Measurements from ENCODE around the gene DSCAM. TPM values are rescaled to one million over a fixed set of nuclear protein-coding genes. Genes with fewer than 3 reads are reported as not detected.

Gene DSCAM
- total and polyA plus RNA-seq, 2 experiments from 2014 or later: 0.07 TPM; not detected in 1

DNA sequence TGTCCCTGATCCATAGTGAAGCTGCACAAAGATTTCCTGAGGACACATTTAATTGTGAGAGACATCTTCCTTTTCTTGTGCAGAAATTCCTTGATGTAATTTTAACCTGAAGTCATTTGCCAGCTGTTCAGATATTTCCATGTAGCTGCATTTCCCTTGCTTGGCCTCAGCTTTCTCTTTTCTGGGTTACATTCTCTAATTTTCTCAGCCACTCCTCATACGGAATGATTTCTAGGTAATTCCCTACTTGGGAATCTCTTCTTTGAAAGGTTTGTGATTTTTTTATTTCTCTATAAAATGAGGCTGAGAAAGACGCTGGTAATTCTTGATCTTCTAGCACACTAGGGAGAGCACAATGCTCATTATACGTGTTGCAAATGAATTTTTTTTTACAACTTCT lies 780.7 kb downstream of the DSCAM start (continued):
- TF ChIP-seq, protein P1, sequence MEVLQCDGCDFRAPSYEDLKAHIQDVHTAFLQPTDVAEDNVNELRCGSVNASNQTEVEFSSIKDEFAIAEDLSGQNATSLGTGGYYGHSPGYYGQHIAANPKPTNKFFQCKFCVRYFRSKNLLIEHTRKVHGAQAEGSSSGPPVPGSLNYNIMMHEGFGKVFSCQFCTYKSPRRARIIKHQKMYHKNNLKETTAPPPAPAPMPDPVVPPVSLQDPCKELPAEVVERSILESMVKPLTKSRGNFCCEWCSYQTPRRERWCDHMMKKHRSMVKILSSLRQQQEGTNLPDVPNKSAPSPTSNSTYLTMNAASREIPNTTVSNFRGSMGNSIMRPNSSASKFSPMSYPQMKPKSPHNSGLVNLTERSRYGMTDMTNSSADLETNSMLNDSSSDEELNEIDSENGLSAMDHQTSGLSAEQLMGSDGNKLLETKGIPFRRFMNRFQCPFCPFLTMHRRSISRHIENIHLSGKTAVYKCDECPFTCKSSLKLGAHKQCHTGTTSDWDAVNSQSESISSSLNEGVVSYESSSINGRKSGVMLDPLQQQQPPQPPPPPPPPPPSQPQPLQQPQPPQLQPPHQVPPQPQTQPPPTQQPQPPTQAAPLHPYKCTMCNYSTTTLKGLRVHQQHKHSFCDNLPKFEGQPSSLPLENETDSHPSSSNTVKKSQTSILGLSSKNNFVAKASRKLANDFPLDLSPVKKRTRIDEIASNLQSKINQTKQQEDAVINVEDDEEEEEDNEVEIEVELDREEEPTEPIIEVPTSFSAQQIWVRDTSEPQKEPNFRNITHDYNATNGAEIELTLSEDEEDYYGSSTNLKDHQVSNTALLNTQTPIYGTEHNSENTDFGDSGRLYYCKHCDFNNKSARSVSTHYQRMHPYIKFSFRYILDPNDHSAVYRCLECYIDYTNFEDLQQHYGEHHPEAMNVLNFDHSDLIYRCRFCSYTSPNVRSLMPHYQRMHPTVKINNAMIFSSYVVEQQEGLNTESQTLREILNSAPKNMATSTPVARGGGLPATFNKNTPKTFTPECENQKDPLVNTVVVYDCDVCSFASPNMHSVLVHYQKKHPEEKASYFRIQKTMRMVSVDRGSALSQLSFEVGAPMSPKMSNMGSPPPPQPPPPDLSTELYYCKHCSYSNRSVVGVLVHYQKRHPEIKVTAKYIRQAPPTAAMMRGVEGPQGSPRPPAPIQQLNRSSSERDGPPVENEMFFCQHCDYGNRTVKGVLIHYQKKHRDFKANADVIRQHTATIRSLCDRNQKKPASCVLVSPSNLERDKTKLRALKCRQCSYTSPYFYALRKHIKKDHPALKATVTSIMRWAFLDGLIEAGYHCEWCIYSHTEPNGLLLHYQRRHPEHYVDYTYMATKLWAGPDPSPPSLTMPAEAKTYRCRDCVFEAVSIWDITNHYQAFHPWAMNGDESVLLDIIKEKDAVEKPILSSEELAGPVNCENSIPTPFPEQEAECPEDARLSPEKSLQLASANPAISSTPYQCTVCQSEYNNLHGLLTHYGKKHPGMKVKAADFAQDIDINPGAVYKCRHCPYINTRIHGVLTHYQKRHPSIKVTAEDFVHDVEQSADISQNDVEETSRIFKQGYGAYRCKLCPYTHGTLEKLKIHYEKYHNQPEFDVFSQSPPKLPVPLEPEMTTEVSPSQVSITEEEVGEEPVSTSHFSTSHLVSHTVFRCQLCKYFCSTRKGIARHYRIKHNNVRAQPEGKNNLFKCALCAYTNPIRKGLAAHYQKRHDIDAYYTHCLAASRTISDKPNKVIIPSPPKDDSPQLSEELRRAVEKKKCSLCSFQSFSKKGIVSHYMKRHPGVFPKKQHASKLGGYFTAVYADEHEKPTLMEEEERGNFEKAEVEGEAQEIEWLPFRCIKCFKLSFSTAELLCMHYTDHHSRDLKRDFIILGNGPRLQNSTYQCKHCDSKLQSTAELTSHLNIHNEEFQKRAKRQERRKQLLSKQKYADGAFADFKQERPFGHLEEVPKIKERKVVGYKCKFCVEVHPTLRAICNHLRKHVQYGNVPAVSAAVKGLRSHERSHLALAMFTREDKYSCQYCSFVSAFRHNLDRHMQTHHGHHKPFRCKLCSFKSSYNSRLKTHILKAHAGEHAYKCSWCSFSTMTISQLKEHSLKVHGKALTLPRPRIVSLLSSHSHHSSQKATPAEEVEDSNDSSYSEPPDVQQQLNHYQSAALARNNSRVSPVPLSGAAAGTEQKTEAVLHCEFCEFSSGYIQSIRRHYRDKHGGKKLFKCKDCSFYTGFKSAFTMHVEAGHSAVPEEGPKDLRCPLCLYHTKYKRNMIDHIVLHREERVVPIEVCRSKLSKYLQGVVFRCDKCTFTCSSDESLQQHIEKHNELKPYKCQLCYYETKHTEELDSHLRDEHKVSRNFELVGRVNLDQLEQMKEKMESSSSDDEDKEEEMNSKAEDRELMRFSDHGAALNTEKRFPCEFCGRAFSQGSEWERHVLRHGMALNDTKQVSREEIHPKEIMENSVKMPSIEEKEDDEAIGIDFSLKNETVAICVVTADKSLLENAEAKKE (CRISPR knock-in tag; IDR thresholded peaks at IDR 0.05): no peak
- TF ChIP-seq ZNF331 (CRISPR knock-in tag; IDR thresholded peaks at IDR 0.05; ENCODE audit: low read depth) (no peak), ZNF114 (CRISPR knock-in tag; IDR thresholded peaks at IDR 0.05) (no peak), JUNB (IDR thresholded peaks at IDR 0.05; ENCODE audit: unreplicated experiment) (no peak)
- TF ChIP-seq, protein P2, sequence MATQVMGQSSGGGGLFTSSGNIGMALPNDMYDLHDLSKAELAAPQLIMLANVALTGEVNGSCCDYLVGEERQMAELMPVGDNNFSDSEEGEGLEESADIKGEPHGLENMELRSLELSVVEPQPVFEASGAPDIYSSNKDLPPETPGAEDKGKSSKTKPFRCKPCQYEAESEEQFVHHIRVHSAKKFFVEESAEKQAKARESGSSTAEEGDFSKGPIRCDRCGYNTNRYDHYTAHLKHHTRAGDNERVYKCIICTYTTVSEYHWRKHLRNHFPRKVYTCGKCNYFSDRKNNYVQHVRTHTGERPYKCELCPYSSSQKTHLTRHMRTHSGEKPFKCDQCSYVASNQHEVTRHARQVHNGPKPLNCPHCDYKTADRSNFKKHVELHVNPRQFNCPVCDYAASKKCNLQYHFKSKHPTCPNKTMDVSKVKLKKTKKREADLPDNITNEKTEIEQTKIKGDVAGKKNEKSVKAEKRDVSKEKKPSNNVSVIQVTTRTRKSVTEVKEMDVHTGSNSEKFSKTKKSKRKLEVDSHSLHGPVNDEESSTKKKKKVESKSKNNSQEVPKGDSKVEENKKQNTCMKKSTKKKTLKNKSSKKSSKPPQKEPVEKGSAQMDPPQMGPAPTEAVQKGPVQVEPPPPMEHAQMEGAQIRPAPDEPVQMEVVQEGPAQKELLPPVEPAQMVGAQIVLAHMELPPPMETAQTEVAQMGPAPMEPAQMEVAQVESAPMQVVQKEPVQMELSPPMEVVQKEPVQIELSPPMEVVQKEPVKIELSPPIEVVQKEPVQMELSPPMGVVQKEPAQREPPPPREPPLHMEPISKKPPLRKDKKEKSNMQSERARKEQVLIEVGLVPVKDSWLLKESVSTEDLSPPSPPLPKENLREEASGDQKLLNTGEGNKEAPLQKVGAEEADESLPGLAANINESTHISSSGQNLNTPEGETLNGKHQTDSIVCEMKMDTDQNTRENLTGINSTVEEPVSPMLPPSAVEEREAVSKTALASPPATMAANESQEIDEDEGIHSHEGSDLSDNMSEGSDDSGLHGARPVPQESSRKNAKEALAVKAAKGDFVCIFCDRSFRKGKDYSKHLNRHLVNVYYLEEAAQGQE (IDR thresholded peaks at IDR 0.05; ENCODE audit: unreplicated experiment): no peak

- no peaks in the 10 kb centered on the region for H3K36me3 ChIP-seq (ENCODE audit: insufficient read depth)
- no peak overlapping the region for H2AFZ ChIP-seq
- H3K27ac ChIP-seq (ENCODE audit: low read depth): no peak overlapping the region
- H3K4me1 ChIP-seq (ENCODE audit: insufficient read depth): no peaks in the 10 kb centered on the region
- no peaks in the 10 kb centered on the region for H4K20me1 ChIP-seq (replicated peaks; ENCODE audit: insufficient read depth)
- Mint-ChIP-seq H3K27ac (no peak overlapping the region), H3K4me3 (no peak overlapping the region), H3K27me3 (ENCODE audit: insufficient read depth, low read depth, poor library complexity) (no peaks in the 10 kb centered on the region), H3K9me3 (peaks cover 24% of the 10 kb centered on the region), H3K4me1 (no peaks in the 10 kb centered on the region), H3K36me3 (ENCODE audit: low read depth) (no peaks in the 10 kb centered on the region)
- H3F3A ChIP-seq (replicated peaks; ENCODE audit: low read depth): no peaks in the 10 kb centered on the region
- no peak overlapping the region for H3K4me2 ChIP-seq
- no peaks in the 10 kb centered on the region for H3K27me3 ChIP-seq (ENCODE audit: insufficient read depth)
- H3K9me2 ChIP-seq (ENCODE audit: insufficient read depth): 0 out of 2 replicates have a peak, but pooled peaks cover 3% of the 10 kb centered on the region
- H3K4me3 ChIP-seq: no peak overlapping the region
- DNase-seq (ENCODE audit: low spot score) (no peak), ATAC-seq (no peak)
- no peaks in the 10 kb centered on the region for H3K79me2 ChIP-seq (replicated peaks; ENCODE audit: insufficient read depth)
- TF ChIP-seq STAT1 (IDR thresholded peaks at IDR 0.05; ENCODE audit: unreplicated experiment) (no peak), EZH2 (IDR thresholded peaks at IDR 0.05; ENCODE audit: low read depth, unreplicated experiment) (no peak)
- TF ChIP-seq, protein P2 (IDR thresholded peaks at IDR 0.05; ENCODE audit: unreplicated experiment): no peak
Measured at GRCh38 chr21:40060083-40060677, 786.8 kb downstream of the DSCAM start.

All from GM23338 (cell line).